SK-N-MC (cell line): ENCODE measurements around the gene C5.

Experiments used
- EZH2 ChIP-seq: fragments of 200-600 bp; sonication (generic); IDR thresholded peaks from one replicate; pipeline ENCODE4 v1.6.1; 2017; ENCODE audit warnings: antibody characterized with exemption
- POLR2AphosphoS5 ChIP-seq: IDR thresholded peaks from 2 replicates; pipeline ENCODE4 v1.6.1; 2012; ENCODE audit warnings: mild to moderate bottlenecking, low read depth, low read length, borderline replicate concordance

- TF ChIP-seq EZH2 (no peak), POLR2AphosphoS5 (no peak)
Measured at GRCh38 chr9:120912958-120913646, 137.0 kb downstream of the C5 start.
